GM18873 (cell line): Measurements from ENCODE around the gene SPATA2L.

ENCODE experiments used
- ATAC-seq: cut with Tn5 transposase; IDR thresholded peaks from one replicate; pipeline ENCODE4 v1.9.1; 2021; ENCODE audit warnings: mild to moderate bottlenecking, moderate library complexity, moderate number of reproducible peaks; ENCODE audit not compliant: unreplicated experiment, low FRiP score

SPATA2L gene

GRCh38 chr16:89729293-89729692, 27.8 kb upstream of the SPATA2L start:
- ATAC-seq, result no peak

- ATAC-seq, result no peak
Observed at GRCh38 chr16:89727406-89728120, 26.1 kb upstream of the SPATA2L start.

- ATAC-seq, result no peak
Observed at GRCh38 chr16:89723279-89724250, 22.1 kb upstream of the SPATA2L start.

DNA sequence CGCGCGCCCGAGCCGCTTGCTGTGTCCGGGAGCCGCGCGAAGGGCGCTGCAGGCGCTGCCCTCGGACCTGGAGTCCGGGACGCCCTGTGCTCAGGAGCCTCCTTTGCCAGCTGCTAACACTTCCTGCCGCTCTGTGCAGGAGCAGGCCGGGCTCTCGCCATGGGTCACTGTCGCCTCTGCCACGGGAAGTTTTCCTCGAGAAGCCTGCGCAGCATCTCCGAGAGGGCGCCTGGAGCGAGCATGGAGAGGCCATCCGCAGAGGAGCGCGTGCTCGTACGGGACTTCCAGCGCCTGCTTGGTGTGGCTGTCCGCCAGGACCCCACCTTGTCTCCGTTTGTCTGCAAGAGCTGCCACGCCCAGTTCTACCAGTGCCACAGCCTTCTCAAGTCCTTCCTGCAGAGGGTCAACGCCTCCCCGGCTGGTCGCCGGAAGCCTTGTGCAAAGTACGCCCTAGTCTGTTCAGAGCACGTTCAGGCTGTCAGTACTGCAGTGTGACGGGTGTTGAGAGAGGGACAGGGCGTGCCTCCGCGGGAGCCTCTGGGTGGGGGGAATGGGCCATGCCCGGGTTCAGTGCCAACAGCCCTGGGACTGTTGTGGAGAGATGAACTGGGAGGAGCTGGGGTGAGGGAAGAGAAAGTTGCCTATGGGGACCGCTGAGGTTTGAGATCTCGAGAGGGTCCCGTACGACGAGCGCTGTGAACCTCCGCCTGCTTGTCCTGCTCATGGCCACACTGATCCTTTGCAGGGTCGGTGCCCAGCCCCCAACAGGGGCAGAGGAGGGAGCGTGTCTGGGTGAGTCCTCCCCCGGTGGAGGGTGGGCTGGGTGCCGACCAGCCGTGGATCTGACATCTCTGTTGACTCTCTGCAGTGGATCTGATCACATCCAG, 21.1 kb upstream of the SPATA2L start:
- no peak for ATAC-seq

DNA sequence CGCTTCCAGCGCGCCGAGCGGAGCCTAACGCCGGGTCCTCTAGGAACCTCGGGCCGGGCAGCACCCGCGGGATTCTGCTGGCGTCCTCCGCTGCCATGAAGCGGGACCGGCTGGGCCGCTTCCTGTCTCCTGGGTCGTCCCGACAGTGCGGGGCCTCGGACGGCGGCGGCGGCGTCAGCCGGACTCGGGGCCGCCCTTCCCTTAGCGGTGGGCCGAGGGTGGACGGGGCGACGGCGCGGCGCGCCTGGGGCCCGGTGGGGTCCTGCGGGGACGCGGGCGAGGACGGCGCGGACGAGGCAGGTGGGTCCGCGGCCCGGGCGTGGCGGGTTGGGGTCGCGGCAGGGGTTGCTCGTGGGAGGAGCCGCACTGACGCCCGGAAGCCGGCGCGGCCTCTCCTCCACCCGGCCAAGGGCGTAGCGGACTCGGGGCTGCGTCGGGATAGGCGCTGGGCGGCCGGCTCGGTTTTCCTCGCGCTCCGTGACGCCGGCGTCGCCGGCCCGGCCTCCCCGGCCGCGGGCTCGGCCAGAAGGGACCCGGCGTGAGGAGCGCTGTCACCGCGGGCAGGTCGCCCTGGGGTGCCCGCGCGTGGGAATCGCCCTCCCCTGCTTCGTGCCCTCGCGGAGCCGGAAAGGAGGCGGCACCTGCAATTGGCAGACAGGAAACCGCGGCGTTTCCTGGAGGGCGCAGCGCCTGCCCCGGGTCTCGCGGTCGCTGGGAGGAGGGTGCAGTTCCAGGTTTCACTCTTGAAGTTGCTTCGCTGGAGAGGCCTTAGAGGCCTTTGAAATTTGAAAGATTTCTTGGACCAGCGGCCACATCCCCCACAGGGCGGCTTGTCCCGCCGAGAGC, 20.3 kb upstream of the SPATA2L start:
- ATAC-seq, result no peak

DNA sequence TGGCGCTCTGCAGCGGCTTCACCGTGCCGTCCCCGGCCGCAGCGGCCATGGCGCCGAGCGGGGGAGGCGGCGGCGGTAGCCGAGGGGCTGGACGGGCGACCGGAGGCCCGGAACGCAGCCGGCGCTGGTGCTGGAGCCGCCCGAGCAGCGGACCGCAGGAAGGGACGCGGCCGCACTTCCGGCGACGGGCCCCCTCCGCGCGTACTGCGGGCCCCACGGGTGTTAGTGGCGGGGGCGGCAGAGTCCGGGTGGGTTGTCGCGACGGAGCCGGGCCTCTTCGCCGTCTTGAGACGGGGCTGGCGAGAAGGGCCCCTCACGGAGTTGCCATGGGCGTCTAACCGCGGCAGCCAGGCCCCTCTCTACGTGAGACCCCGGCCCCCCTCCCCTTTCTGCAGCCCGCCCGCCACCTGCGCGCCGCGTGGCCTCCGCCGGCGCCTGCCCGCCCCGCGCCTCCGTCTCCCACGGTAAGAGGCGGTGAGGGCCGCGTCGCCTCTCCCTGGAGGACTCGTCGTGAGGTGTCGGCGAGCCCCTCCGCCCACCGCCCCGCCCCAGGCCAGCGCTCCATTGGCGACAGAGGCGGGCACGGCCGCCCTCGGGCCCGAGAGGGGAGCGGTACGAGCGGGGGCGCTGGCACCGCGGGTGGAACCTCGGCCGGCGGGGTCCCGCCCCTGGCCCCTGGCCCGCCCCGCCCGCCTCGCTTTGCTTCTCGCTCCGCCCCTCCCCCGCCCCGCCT, 19.5 kb upstream of the SPATA2L start, which contains the start of the genes VPS9D1 and ZNF276:
VPS9D1 (minus strand) TSS at position 86 of the 733 bp plus-strand sequence; CDS start at position 49, 37 bp downstream.
ZNF276 (plus strand) TSS at position 725 of the 733 bp plus-strand sequence. CDS start 104 bp downstream, outside the sequence.
- ATAC-seq, result no peak

DNA sequence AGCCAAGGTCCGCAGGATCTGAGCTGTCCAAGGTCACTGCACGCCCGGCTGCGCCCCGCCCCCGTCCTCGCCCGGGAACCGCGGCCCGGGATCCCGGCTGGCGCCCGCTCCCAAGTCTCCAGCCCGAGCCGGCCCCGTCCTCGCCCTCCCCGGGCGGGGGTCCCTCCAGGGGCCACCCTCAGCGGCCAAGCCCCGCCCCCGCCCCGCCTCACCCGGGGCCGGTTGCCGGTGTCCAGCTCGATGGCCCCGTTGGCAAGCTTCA, 19.0 kb upstream of the SPATA2L start:
- ATAC-seq, result no peak

GRCh38 chr16:89717688-89718505, 16.4 kb upstream of the SPATA2L start:
- ATAC-seq, result no peak

- no peak for ATAC-seq
Observed at GRCh38 chr16:89716916-89717687, 15.6 kb upstream of the SPATA2L start.

DNA sequence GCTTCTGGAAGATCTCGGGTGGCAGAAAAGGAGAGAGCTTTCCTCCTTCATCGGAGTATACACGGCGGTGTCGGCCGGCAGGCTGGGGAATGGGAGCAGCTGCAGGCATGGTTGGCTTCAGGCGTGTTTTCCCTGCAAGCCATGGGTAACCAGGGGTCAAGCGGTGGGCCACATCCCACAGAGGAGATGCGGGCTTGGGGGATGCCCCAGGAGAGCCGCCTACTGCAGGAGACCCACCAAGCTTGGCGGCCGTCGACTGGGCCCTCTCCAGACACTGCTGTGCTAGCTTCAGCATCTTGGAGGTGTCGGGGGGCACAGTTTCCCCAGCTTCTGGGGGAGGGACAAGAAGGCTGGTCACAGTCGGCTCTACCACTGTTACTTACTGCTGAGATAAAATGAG, 15.0 kb upstream of the SPATA2L start:
- no peak for ATAC-seq

DNA sequence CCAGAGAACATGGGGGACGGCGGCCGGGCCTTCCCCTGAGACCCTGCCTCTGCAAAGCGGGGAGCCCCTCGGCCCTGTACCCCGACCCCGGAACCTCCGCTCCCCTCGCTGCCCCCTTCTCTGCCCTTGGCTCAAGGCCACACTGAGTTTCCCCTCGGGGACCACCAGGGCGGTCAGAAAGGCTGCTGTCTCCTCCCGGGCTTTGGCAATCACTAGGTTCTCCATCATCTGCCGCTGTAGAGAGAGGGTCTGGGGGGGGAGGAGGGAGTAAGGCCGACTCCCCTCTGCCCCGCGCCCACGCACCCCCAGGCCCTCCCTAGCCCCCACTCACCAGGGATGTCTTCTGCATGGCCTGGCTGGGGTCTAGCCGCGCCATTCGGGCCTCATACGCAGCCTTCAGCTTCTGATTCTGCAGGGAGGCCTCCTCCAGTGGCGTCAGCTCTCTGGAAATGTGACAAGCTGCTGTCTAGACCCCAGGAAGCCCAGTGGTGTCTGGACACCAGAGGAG, 10.8 kb upstream of the SPATA2L start:
- ATAC-seq, result no peak

- no peak for ATAC-seq
Observed at GRCh38 chr16:89711601-89712273, 10.2 kb upstream of the SPATA2L start.

DNA sequence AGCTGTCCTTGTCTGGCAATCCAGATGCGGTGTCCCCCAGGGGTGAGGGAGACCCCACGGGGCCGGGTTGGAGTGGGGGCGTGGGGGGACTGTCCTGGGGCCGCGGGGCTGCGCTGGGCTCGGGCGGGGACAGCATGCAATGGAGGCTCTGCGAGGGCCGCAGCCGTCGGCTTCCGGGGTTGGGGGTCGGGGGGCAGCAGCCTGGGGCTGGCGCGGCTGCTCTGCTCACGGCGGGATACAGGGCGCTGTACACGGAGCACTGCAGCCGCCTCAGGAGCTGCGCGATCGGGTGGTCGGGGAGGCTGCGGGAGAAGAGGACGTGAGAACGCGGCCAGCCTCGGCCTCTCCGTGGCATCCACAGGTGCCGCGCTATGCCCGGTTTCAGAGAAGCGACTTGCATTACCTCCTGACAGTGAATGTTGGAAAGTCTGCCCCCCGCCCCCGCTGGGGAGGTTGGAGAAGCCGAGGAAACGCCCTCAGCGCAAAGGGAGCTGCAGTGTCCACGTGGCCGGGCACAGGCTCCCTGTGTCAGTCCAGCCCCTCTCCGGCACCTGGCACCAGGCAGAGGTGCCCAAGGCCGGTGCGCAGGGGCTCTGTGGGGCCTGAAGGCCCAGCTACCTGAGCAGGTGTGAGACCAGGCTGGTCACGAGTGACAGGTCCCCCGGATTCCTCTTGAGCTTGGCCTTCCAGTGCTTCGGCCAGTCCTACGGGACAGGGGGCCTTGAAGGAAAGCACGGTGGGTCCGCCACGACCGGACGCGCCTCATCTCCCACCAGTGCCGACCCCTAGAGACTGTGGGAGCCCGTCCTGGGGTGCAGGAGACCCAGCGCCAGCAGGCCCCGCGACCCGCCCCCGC, 9.4 kb upstream of the SPATA2L start:
- ATAC-seq, result no peak

- ATAC-seq, result no peak
Observed at GRCh38 chr16:89709716-89710432, 8.4 kb upstream of the SPATA2L start.

- no peak for ATAC-seq
Observed at GRCh38 chr16:89709166-89709565, 7.7 kb upstream of the SPATA2L start.
